Activated T-helper 1 cell treated with anti-CD3 and anti-CD28 coated beads, Interleukin-12 subunit alpha, Interleukin-12 subunit beta, Interleukin-2, Interleukin-4 antibody, amounts not matched to agents 30 ng/mL and 10 ng/mL and 1 ng/mL, durations not matched to agents 14 hours and 24 hours and 36 hours (primary cell): ENCODE measurements around the gene TSC22D1. TPM values are rescaled to one million over a fixed set of nuclear protein-coding genes. Genes with fewer than 3 reads are reported as not detected.

Experiments
- DNase-seq: peaks from one replicate; pipeline ENCODE4 v3.0.0; 2021; ENCODE audit warnings: low spot score
- H3K27ac Mint-ChIP-seq: one replicate; pipeline ENCODE4 v1.8.0; 2021; ENCODE audit warnings: mild to moderate bottlenecking, mixed read lengths
- H3K27me3 Mint-ChIP-seq: one replicate; pipeline ENCODE4 v1.8.0; 2022; ENCODE audit warnings: mild to moderate bottlenecking, moderate library complexity, mixed read lengths; ENCODE audit not compliant: insufficient read depth
- H3K36me3 Mint-ChIP-seq: one replicate; pipeline ENCODE4 v1.8.0; 2021; ENCODE audit warnings: low read depth, mixed read lengths
- H3K4me1 Mint-ChIP-seq: one replicate; pipeline ENCODE4 v1.8.0; 2021; ENCODE audit warnings: low read depth, mixed read lengths
- H3K4me3 Mint-ChIP-seq: one replicate; pipeline ENCODE4 v1.8.0; 2021; ENCODE audit warnings: mild to moderate bottlenecking, moderate library complexity, mixed read lengths
- H3K9me3 Mint-ChIP-seq: one replicate; pipeline ENCODE4 v1.8.0; 2021; ENCODE audit warnings: mixed read lengths
- intact Hi-C: fragments of 100-400 bp; cut with micrococcal nuclease; formaldehyde crosslinking; loops from one replicate; pipeline ENCODE4 v1.15.1; 2024
- total RNA-seq: library from RNA; stranded (reverse); gene quantifications from 2 replicates; pipeline ENCODE4 v1.2.3, GENCODE V29; 2022

TSC22D1 gene
- total RNA-seq, 1 donor from 2014 or later: 6.9 TPM

- no peak for DNase-seq
- Mint-ChIP-seq H3K4me3 (no peak overlapping the region), H3K36me3 (no peaks in the 10 kb centered on the region), H3K27ac (no peak overlapping the region), H3K4me1 (no peaks in the 10 kb centered on the region), H3K9me3 (peaks cover 3% of the 10 kb centered on the region), H3K27me3 (peaks cover 5% of the 10 kb centered on the region)
- intact Hi-C loops: no loop called here
Observed at GRCh38 chr13:44591316-44591715, 15.2 kb upstream of the TSC22D1 start.

GRCh38 chr13:44583137-44583536, 7.0 kb upstream of the TSC22D1 start:
- intact Hi-C loops: no loop called here
- no peak for DNase-seq
- H3K36me3 Mint-ChIP-seq: no peaks in the 10 kb centered on the region
- no peak overlapping the region for H3K4me3 Mint-ChIP-seq
- H3K4me1 Mint-ChIP-seq: peaks cover 5% of the 10 kb centered on the region
- no peaks in the 10 kb centered on the region for H3K9me3 Mint-ChIP-seq
- H3K27ac Mint-ChIP-seq: no peak overlapping the region
- H3K27me3 Mint-ChIP-seq: peaks cover 33% of the 10 kb centered on the region

GRCh38 chr13:44578067-44578400, 1.9 kb upstream of the TSC22D1 start:
- intact Hi-C loops: loop anchor here (2.0 to 10.0 kb wide), 8 partner anchors 141 to 1597 kb away; partner anchors contain the start of genes CCDC122, COG3, EPSTI1 and LACC1
- peak overlapping the region; percentile 92 for H3K4me3 Mint-ChIP-seq
- H3K4me1 Mint-ChIP-seq: peaks cover 32% of the 10 kb centered on the region
- peak overlapping the region; percentile 70 for H3K27ac Mint-ChIP-seq
- DNase-seq: no peak
- peaks cover 9% of the 10 kb centered on the region for H3K36me3 Mint-ChIP-seq
- peaks cover 42% of the 10 kb centered on the region for H3K27me3 Mint-ChIP-seq
- H3K9me3 Mint-ChIP-seq: no peaks in the 10 kb centered on the region

GRCh38 chr13:44577236-44578066, 1.3 kb upstream of the TSC22D1 start:
- intact Hi-C loops: loop anchor here (1.0 to 10.0 kb wide), 17 partner anchors 72 to 1597 kb away; partner anchors contain the start of genes CCDC122, COG3, EPSTI1 and GPALPP1
- peak; percentile 88 for DNase-seq
- Mint-ChIP-seq H3K27ac (peak overlapping the region; percentile 86), H3K4me3 (peak overlapping the region; percentile 92), H3K9me3 (no peaks in the 10 kb centered on the region), H3K27me3 (peaks cover 41% of the 10 kb centered on the region), H3K4me1 (peaks cover 36% of the 10 kb centered on the region), H3K36me3 (peaks cover 10% of the 10 kb centered on the region)

DNA sequence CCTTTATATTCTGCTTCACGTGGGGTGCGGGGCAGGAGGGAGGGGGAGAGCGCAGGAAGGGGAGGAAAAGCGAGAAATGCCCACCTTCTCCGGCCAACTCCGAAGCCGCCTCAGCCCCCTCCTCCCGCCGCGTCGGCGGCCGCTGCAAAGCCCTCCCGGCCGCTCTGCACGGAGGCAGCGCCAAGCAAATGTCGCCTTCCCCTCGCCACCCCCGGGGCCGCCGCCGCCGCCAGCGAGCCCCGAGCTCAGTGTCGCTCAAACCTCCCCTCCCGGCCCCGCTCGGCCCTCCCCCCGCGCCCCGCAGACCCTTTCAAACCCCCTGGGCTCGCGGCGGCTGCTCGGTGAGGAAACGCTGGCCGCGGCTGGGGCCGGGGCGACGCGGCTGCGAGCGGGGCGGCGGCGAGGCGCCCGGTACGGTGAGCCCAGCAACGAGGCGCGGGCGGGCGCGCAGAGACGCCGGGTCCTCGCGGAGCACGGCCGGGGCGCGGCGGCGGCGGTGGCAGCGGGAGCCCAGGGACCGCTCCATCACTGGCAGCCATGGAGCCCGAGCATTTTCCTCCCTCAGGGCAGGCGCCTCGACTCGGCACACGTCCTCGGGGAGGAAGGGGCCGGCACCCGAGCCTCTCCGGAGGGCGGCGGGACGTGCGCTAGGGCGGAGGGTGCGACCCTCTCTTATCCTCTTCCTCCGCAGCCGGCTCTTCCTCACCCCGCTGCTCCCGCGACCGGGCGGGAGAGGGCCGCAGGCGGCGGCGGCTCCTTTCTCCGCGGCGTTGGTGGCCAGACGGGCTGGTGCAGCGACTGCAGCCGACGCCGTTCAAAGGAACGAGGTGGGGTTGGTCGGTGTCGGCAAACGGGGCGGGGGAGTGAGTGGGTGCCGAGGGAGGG, 463 bp upstream of the TSC22D1 start:
- Mint-ChIP-seq H3K27ac (peak overlapping the region; percentile 86), H3K9me3 (no peaks in the 10 kb centered on the region), H3K36me3 (peaks cover 12% of the 10 kb centered on the region), H3K4me3 (peak overlapping the region; percentile 92), H3K27me3 (peaks cover 41% of the 10 kb centered on the region), H3K4me1 (peaks cover 40% of the 10 kb centered on the region)
- DNase-seq: no peak
- intact Hi-C loops: loop anchor here (1.0 to 10.0 kb wide), 16 partner anchors 73 to 1598 kb away; partner anchors contain the start of genes CCDC122, COG3, EPSTI1 and GPALPP1

DNA sequence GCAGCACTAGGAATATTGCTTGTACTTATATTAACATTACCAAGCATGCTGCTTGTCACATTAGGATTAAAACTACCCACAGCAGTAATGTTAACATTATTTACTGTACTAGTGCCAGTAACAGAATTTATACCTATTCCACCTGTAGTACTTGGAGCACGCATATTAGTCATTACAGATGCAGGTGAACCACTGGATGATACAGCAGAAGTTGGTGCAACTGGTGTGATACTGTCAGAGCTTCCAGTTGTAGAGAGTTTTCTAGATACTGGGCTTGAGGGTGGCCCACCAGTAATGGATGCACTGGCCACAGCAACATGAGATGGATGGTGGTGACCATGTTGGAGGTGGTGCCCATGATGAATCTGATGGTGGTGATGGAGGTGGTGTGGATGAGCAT, 1.1 kb downstream of the TSC22D1 start:
- intact Hi-C loops: loop anchor here (1.0 to 10.0 kb wide), 8 partner anchors 91 to 1600 kb away; partner anchors contain the start of genes CCDC122, COG3, EPSTI1 and LACC1
- no peak for DNase-seq
- Mint-ChIP-seq H3K36me3 (peaks cover 12% of the 10 kb centered on the region), H3K4me1 (peaks cover 40% of the 10 kb centered on the region), H3K9me3 (no peaks in the 10 kb centered on the region), H3K27me3 (peaks cover 39% of the 10 kb centered on the region), H3K27ac (peak overlapping the region; percentile 24), H3K4me3 (peak overlapping the region; percentile 90)

GRCh38 chr13:44574466-44574855, 1.7 kb downstream of the TSC22D1 start:
- no peak for DNase-seq
- H3K9me3 Mint-ChIP-seq: no peaks in the 10 kb centered on the region
- H3K27me3 Mint-ChIP-seq: peaks cover 36% of the 10 kb centered on the region
- H3K27ac Mint-ChIP-seq: no peak overlapping the region
- peak overlapping the region; percentile 37 for H3K4me3 Mint-ChIP-seq
- intact Hi-C loops: loop anchor here (5.0 to 10.0 kb wide), 4 partner anchors 52 to 1600 kb away; partner anchors contain the start of gene EPSTI1
- peaks cover 12% of the 10 kb centered on the region for H3K36me3 Mint-ChIP-seq
- peaks cover 40% of the 10 kb centered on the region for H3K4me1 Mint-ChIP-seq

DNA sequence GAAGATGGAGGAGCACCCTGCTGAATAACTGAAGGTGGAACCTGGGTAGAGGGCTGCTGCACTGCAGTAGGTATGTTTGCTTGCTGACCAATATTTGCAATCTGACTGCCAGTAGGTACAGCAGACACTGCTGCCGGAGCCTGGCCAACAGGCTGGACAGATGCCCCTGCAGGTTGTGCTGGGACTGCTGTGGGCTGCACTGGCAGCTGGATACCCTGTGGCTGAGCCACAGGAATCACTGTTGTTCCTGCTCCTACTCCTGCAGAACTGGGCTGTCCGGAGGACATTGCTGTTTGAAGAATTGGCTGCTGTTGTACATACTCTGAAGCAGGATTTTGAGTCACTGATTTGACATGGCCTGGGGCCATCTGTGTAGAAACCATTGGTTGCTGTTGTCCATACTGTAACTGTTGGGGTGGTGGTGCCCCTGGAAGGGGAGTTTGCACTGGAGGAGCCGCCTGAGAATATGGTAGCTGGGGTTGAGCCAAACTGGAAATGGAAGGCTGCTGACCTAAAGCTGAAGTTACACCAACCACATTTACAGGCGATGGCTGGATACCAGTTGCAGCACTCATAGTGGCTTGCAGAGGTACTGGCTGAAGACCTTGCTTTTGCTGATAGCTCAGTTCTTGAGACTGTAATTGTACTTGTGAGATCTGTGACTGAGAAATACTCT, 2.2 kb downstream of the TSC22D1 start:
- Mint-ChIP-seq H3K36me3 (peaks cover 12% of the 10 kb centered on the region), H3K9me3 (no peaks in the 10 kb centered on the region), H3K4me3 (no peak overlapping the region), H3K4me1 (peaks cover 40% of the 10 kb centered on the region), H3K27ac (no peak overlapping the region), H3K27me3 (peaks cover 31% of the 10 kb centered on the region)
- intact Hi-C loops: loop anchor here (5.0 to 10.0 kb wide), 4 partner anchors 52 to 1601 kb away; partner anchors contain the start of gene EPSTI1
- DNase-seq: no peak

DNA sequence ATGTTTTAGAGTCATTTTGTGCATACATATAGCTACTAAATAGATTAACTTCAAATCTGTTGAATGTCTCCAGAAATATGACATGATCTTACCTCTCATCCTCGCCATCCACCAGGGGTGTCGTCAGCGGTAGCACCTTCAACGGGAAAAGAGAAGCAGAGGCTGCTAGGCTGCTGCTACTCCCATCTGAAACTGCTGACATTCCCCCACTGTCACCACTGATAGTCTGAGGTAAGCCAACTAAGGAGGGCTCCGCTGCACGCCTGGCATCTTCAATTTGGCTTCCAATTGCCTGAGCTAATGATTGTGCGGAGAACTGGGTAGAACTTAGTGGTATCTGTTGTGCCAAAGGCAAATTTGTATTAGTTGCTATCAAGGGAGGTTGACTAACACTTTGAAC, 3.1 kb downstream of the TSC22D1 start:
- Mint-ChIP-seq H3K9me3 (no peaks in the 10 kb centered on the region), H3K27me3 (peaks cover 28% of the 10 kb centered on the region), H3K4me3 (no peak overlapping the region), H3K27ac (no peak overlapping the region), H3K36me3 (peaks cover 12% of the 10 kb centered on the region), H3K4me1 (peaks cover 34% of the 10 kb centered on the region)
- intact Hi-C loops: loop anchor here (5.0 to 10.0 kb wide), 4 partner anchors 51 to 1602 kb away; partner anchors contain the start of gene EPSTI1
- no peak for DNase-seq

- H3K27me3 Mint-ChIP-seq: peaks cover 9% of the 10 kb centered on the region
- H3K4me3 Mint-ChIP-seq: no peak overlapping the region
- H3K36me3 Mint-ChIP-seq: no peaks in the 10 kb centered on the region
- intact Hi-C loops: no loop called here
- H3K9me3 Mint-ChIP-seq: no peaks in the 10 kb centered on the region
- H3K27ac Mint-ChIP-seq: no peak overlapping the region
- DNase-seq: no peak
- no peaks in the 10 kb centered on the region for H3K4me1 Mint-ChIP-seq
Observed at GRCh38 chr13:44566601-44567000, 9.5 kb downstream of the TSC22D1 start.

GRCh38 chr13:44565881-44566280, 10.2 kb downstream of the TSC22D1 start:
- Mint-ChIP-seq H3K4me3 (no peak overlapping the region), H3K36me3 (no peaks in the 10 kb centered on the region), H3K4me1 (no peaks in the 10 kb centered on the region), H3K27me3 (peaks cover 9% of the 10 kb centered on the region), H3K9me3 (no peaks in the 10 kb centered on the region), H3K27ac (no peak overlapping the region)
- intact Hi-C loops: no loop called here
- DNase-seq: no peak

GRCh38 chr13:44564936-44565335, 11.2 kb downstream of the TSC22D1 start:
- Mint-ChIP-seq H3K27me3 (peaks cover 9% of the 10 kb centered on the region), H3K4me3 (no peak overlapping the region), H3K9me3 (no peaks in the 10 kb centered on the region), H3K27ac (no peak overlapping the region), H3K36me3 (no peaks in the 10 kb centered on the region), H3K4me1 (no peaks in the 10 kb centered on the region)
- no peak for DNase-seq
- intact Hi-C loops: no loop called here
